ENCODE data around the gene GOLPH3L.

DNA sequence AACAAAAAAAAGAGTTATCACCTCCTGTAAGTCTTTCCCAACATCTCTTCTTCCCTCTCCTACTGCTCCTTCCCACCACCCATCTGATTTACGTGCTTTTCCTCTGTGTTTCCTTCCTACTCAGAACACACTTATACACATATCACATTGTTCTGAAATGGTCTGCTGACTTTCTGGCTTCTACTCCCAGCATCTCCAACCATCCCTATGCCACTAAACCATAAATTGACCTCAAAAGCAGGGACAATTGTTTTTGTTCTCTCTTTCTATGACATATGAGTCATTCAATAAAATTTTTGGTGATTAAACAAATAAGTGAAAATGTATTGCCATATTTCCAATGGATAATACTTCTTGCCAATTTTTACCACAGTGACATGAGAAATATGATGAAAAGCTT lies 8.2 kb downstream of the GOLPH3L start:
- TF ChIP-seq, protein P1, sequence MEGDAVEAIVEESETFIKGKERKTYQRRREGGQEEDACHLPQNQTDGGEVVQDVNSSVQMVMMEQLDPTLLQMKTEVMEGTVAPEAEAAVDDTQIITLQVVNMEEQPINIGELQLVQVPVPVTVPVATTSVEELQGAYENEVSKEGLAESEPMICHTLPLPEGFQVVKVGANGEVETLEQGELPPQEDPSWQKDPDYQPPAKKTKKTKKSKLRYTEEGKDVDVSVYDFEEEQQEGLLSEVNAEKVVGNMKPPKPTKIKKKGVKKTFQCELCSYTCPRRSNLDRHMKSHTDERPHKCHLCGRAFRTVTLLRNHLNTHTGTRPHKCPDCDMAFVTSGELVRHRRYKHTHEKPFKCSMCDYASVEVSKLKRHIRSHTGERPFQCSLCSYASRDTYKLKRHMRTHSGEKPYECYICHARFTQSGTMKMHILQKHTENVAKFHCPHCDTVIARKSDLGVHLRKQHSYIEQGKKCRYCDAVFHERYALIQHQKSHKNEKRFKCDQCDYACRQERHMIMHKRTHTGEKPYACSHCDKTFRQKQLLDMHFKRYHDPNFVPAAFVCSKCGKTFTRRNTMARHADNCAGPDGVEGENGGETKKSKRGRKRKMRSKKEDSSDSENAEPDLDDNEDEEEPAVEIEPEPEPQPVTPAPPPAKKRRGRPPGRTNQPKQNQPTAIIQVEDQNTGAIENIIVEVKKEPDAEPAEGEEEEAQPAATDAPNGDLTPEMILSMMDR (IDR thresholded peaks at IDR 0.05): no peak
- TF ChIP-seq POLR2A (IDR thresholded peaks at IDR 0.05) (no peak), EP300 (IDR thresholded peaks at IDR 0.05) (no peak)

Measured in ovary (tissue), 3 donors.